Upper lobe of left lung (tissue), 6 donors: ENCODE results near the gene DHRS12. TPM values are rescaled to one million over a fixed set of nuclear protein-coding genes. Genes with fewer than 3 reads are reported as not detected.

Experiments
- ATAC-seq, 2 donors: fragments of 200-7000 bp; cut with Tn5 transposase; one replicate each; pipeline ENCODE4 v1.9.1; 2022; ENCODE audit warnings: mild to moderate bottlenecking in 2 of 2, moderate library complexity in 2 of 2; ENCODE audit not compliant: low FRiP score in 2 of 2
- DNase-seq, 2 donors: peaks; one replicate each; pipeline ENCODE4 v3.0.0-alpha.2; 2019 to 2020
- H3K27ac ChIP-seq, 4 donors: fragments of 200-600 bp; sonication (generic); one replicate each; pipeline ENCODE4 v1.5.1; 2016 to 2019
- H3K27me3 ChIP-seq, 4 donors: fragments of 200-600 bp; sonication (generic); one replicate each; pipeline ENCODE4 v1.5.1; 2017 to 2019
- H3K36me3 ChIP-seq, 4 donors: fragments of 200-600 bp; sonication (generic); one replicate each; pipeline ENCODE4 v1.5.1; 2016 to 2019
- H3K4me1 ChIP-seq, 4 donors: fragments of 200-600 bp; sonication (generic); one replicate each; pipeline ENCODE4 v1.5.1; 2018 to 2019
- H3K4me3 ChIP-seq, 4 donors: fragments of 200-600 bp; sonication (generic); one replicate each; pipeline ENCODE4 v1.5.1; 2017 to 2019; ENCODE audit warnings: mild to moderate bottlenecking in 2 of 4, moderate library complexity in 1 of 4
- H3K9me3 ChIP-seq, 4 donors: fragments of 200-600 bp; sonication (generic); one replicate each; pipeline ENCODE4 v1.5.1; 2018 to 2019
- EP300 ChIP-seq, 4 donors: sonication (generic); formaldehyde crosslinking; IDR thresholded peaks; one replicate each; pipeline ENCODE4 v1.5.1; 2017; ENCODE audit warnings: antibody characterized with exemption in 4 of 4, control low read depth in 2 of 4
- POLR2A ChIP-seq, 4 donors: fragments of 450-650 bp; IDR thresholded peaks; one replicate each; pipeline ENCODE4 v1.5.1; 2016 to 2017; ENCODE audit warnings: antibody characterized with exemption in 4 of 4, mild to moderate bottlenecking in 2 of 4
- POLR2AphosphoS5 ChIP-seq, 2 donors: sonication (generic); formaldehyde crosslinking; IDR thresholded peaks; one replicate each; pipeline ENCODE4 v1.5.1; 2017; ENCODE audit warnings: antibody characterized with exemption in 2 of 2
- WGBS, 2 donors: methylation state at CpG; one replicate each; pipeline ENCODE4 v1.1.5; 2017 to 2018; 5-methylcytosine and 5-hydroxymethylcytosine counted together
- total RNA-seq, 6 donors: library from RNA; depleted of rRNA in 4 of 6; stranded (reverse); fragments of >200 nt in 4 of 6; gene quantifications; one replicate each; pipeline versions ENCODE4 v1.1.0 to v1.2.1, GENCODE V29; 2016 to 2021
- TF ChIP-seq, protein P1 (sequence below), 6 experiments: fragments of 450-650 bp in 4 of 6; fragments of 200-600 bp in 2 of 6; sonication (generic) in 2 of 6; IDR thresholded peaks; one replicate each; pipeline ENCODE4 v1.5.1; 2016 to 2019; ENCODE audit warnings: antibody characterized with exemption in 6 of 6
- donor health status: DM: no; HTN: no; CAD: no; lungs with moderate emphysema.
- donor health status: DM: no; HTN: yes; CAD: no; lungs with severe emphysema.

The DHRS12 gene
- total RNA-seq, 6 donors from 2014 or later: 11.7 to 19.1 (median 17.6) TPM

DNA sequence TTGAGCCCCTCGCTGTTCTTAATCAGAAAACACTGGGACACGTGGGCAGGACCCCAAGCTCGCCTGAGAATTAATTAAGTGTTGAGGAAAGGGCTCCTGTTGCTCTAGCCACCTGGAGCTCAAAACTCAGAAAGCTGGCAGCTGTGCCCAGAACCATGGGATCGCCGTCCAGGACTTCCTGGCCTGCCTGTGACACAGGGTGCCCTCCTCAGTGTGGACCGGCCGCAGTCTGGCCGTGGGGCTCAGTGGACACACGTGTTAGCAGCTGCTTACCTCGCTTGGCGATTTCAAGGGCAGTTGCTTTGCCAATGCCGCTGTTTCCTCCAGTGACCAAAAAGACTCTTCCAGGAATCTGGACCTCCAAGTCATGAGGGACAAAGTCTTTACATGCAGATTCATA is 4.7 kb downstream of the DHRS12 start:
- ATAC-seq (no peak), DNase-seq (peak in 1 of 2 donors; percentile 62)
- Histone ChIP-seq H3K27ac (no peak overlapping the region), H3K9me3 (no peaks in the 10 kb centered on the region), H3K36me3 (no peaks in the 10 kb centered on the region), H3K4me1 (peaks cover 24 to 35% (median 30%) of the 10 kb centered on the region in 4 donors), H3K4me3 (no peak overlapping the region), H3K27me3 (no peaks in the 10 kb centered on the region)
- TF ChIP-seq EP300 (IDR thresholded peaks at IDR 0.05): no peak
- TF ChIP-seq POLR2A (IDR thresholded peaks at IDR 0.05): no peak
- no peak for TF ChIP-seq POLR2AphosphoS5 (IDR thresholded peaks at IDR 0.05)
- TF ChIP-seq, protein P1, sequence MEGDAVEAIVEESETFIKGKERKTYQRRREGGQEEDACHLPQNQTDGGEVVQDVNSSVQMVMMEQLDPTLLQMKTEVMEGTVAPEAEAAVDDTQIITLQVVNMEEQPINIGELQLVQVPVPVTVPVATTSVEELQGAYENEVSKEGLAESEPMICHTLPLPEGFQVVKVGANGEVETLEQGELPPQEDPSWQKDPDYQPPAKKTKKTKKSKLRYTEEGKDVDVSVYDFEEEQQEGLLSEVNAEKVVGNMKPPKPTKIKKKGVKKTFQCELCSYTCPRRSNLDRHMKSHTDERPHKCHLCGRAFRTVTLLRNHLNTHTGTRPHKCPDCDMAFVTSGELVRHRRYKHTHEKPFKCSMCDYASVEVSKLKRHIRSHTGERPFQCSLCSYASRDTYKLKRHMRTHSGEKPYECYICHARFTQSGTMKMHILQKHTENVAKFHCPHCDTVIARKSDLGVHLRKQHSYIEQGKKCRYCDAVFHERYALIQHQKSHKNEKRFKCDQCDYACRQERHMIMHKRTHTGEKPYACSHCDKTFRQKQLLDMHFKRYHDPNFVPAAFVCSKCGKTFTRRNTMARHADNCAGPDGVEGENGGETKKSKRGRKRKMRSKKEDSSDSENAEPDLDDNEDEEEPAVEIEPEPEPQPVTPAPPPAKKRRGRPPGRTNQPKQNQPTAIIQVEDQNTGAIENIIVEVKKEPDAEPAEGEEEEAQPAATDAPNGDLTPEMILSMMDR (IDR thresholded peaks at IDR 0.05): no peak
- WGBS, 2 donors: 95 to 98% methylated on average over 3 to 12 of the region's 12 CpGs

GRCh38 chr13:51797664-51798488 is 6.1 kb downstream of the DHRS12 start:
- peak in 1 of 2 donors; percentile 4 for ATAC-seq

GRCh38 chr13:51796546-51796945 is 7.4 kb downstream of the DHRS12 start:
- no peak for TF ChIP-seq POLR2AphosphoS5 (IDR thresholded peaks at IDR 0.05)
- 90 to 95% methylated on average over 7 of the region's 7 CpGs for WGBS, 2 donors
- DNase-seq: no peak
- ATAC-seq: no peak
- Histone ChIP-seq H3K27ac (no peak overlapping the region), H3K4me3 (no peak overlapping the region), H3K27me3 (no peaks in the 10 kb centered on the region), H3K4me1 (peaks cover 7 to 16% (median 11%) of the 10 kb centered on the region in 4 donors), H3K9me3 (no peaks in the 10 kb centered on the region), H3K36me3 (no peaks in the 10 kb centered on the region)

More at GRCh38 chr13:51797664-51798488, 6.1 kb downstream of the DHRS12 start:
- DNase-seq: peak in 1 of 2 donors; percentile 53
- Histone ChIP-seq H3K27ac (no peak overlapping the region), H3K9me3 (no peaks in the 10 kb centered on the region), H3K4me3 (no peak overlapping the region), H3K27me3 (no peaks in the 10 kb centered on the region), H3K4me1 (peaks cover 21 to 29% (median 24%) of the 10 kb centered on the region in 4 donors), H3K36me3 (no peaks in the 10 kb centered on the region)
- TF ChIP-seq POLR2AphosphoS5 (IDR thresholded peaks at IDR 0.05): no peak
- no peak for TF ChIP-seq EP300 (IDR thresholded peaks at IDR 0.05)
- no peak for TF ChIP-seq POLR2A (IDR thresholded peaks at IDR 0.05)
- TF ChIP-seq, protein P1 (IDR thresholded peaks at IDR 0.05): peak; percentile 12 to 63 (median 46)
- WGBS, 2 donors: 76 to 78% methylated on average over 10 to 12 of the region's 12 CpGs

DNA sequence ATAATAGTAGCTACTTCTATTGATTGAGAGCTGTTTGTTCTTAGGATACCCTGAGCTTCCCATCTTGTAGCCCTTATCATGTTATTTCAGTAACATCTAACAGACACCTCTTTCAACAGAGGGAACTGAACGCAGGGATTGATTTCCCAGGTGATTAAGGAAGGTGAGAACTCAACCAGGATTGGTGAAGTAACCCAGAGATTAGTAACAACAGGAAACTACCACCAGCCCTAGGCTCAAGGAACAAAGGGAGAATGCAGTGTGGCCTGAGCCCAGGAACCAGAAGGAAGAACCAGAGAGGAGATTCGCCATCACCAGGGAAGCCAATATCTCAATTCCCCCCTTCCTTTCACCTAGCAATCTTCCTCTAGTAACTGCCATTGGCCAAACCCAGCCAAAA is 8.5 kb downstream of the DHRS12 start:
- ATAC-seq (no peak), DNase-seq (no peak)
- H3K27me3 ChIP-seq: no peaks in the 10 kb centered on the region
- no peak overlapping the region for H3K4me3 ChIP-seq
- WGBS, 2 donors: 83 to 91% methylated on average over 2 of the region's 2 CpGs
- H3K4me1 ChIP-seq: peaks cover 0 to 5% (median 2%) of the 10 kb centered on the region in 4 donors
- no peaks in the 10 kb centered on the region for H3K9me3 ChIP-seq
- H3K27ac ChIP-seq: no peak overlapping the region
- TF ChIP-seq POLR2A (IDR thresholded peaks at IDR 0.05): no peak
- no peak for TF ChIP-seq POLR2AphosphoS5 (IDR thresholded peaks at IDR 0.05)
- TF ChIP-seq EP300 (IDR thresholded peaks at IDR 0.05): no peak
- TF ChIP-seq, protein P1 (IDR thresholded peaks at IDR 0.05): no peak
- no peaks in the 10 kb centered on the region for H3K36me3 ChIP-seq

- DNase-seq (no peak), ATAC-seq (no peak)
- H3K27me3 ChIP-seq: no peaks in the 10 kb centered on the region
- no peak overlapping the region for H3K4me3 ChIP-seq
- no peaks in the 10 kb centered on the region for H3K36me3 ChIP-seq
- H3K9me3 ChIP-seq: no peaks in the 10 kb centered on the region
- H3K27ac ChIP-seq: no peak overlapping the region
- peaks cover 0 to under 1% (median 0%) of the 10 kb centered on the region in 4 donors for H3K4me1 ChIP-seq
- no peak for TF ChIP-seq POLR2AphosphoS5 (IDR thresholded peaks at IDR 0.05)
- 67 to 95% methylated on average over 3 to 4 of the region's 4 CpGs for WGBS, 2 donors
Measured at GRCh38 chr13:51794964-51795363, 9.0 kb downstream of the DHRS12 start.
